Neuronal stem cell (in vitro differentiated cells): ENCODE results near the gene P4HA2.

ENCODE experiments used
- DNase-seq: peaks from one replicate; pipeline ENCODE4 v3.0.0-alpha.2; 2013; ENCODE audit warnings: low spot score
- H2AFZ ChIP-seq: one replicate; pipeline ENCODE4 v1.6.1; 2013; ENCODE audit warnings: mild to moderate bottlenecking, low read length, inconsistent platforms
- H2AK5ac ChIP-seq: 2 replicates; pipeline ENCODE4 v1.6.1; 2013; ENCODE audit warnings: low read depth, mild to moderate bottlenecking, inconsistent platforms, low read length, moderate library complexity, mixed read lengths
- H2BK120ac ChIP-seq: 2 replicates; pipeline ENCODE4 v1.6.1; 2013; ENCODE audit warnings: low read depth, mild to moderate bottlenecking, inconsistent platforms, low read length, moderate library complexity, mixed read lengths
- H2BK12ac ChIP-seq: one replicate; pipeline ENCODE4 v1.6.1; 2013; ENCODE audit warnings: low read length, inconsistent platforms
- H2BK15ac ChIP-seq: 2 replicates; pipeline ENCODE4 v1.6.1; 2013; ENCODE audit warnings: mild to moderate bottlenecking, low read length, inconsistent platforms, mixed read lengths
- H2BK5ac ChIP-seq: one replicate; pipeline ENCODE4 v1.6.1; 2013; ENCODE audit warnings: inconsistent platforms, mild to moderate bottlenecking, low read length, moderate library complexity
- H3K14ac ChIP-seq: one replicate; pipeline ENCODE4 v1.6.1; 2013; ENCODE audit warnings: low read length, inconsistent platforms
- H3K18ac ChIP-seq: 2 replicates; pipeline ENCODE4 v1.6.1; 2013; ENCODE audit warnings: low read length, inconsistent platforms
- H3K23ac ChIP-seq: 2 replicates; pipeline ENCODE4 v1.6.1; 2013; ENCODE audit warnings: low read depth, mild to moderate bottlenecking, mixed read lengths, low read length, inconsistent platforms; ENCODE audit not compliant: poor library complexity
- H3K27ac ChIP-seq: replicated peaks from 3 replicates; pipeline ENCODE4 v1.5.1; 2013; ENCODE audit warnings: low read length, inconsistent platforms
- H3K27me3 ChIP-seq, 3 experiments: 2 replicates each; pipeline ENCODE4 v1.6.1; 2013; ENCODE audit warnings: low read length in 3 of 3, mild to moderate bottlenecking in 2 of 3, inconsistent platforms in 1 of 3, low read depth in 1 of 3, mixed read lengths in 1 of 3, moderate library complexity in 1 of 3; ENCODE audit not compliant: control insufficient read depth in 3 of 3, insufficient read depth in 3 of 3
- H3K36me3 ChIP-seq, 2 donors: replicated peaks in 1 of 2; 2 replicates each; pipeline ENCODE4 v1.6.1; 2013; ENCODE audit warnings: low read length in 2 of 2; ENCODE audit not compliant: control insufficient read depth in 2 of 2, insufficient read depth in 2 of 2
- H3K4ac ChIP-seq: 2 replicates; pipeline ENCODE4 v1.6.1; 2013; ENCODE audit warnings: inconsistent platforms, mild to moderate bottlenecking, low read length, moderate library complexity
- H3K4me1 ChIP-seq, 2 donors: 1 replicate in 1 of 2; 2 replicates in 1 of 2; pipeline ENCODE4 v1.6.1; 2013; ENCODE audit warnings: low read length in 2 of 2, low read depth in 1 of 2; ENCODE audit not compliant: control insufficient read depth in 2 of 2, insufficient read depth in 1 of 2
- H3K4me2 ChIP-seq: one replicate; pipeline ENCODE4 v1.6.1; 2013; ENCODE audit warnings: mild to moderate bottlenecking, low read length, inconsistent platforms; ENCODE audit not compliant: insufficient read depth, poor library complexity, severe bottlenecking
- H3K4me3 ChIP-seq, 2 donors: 2 replicates each; pipeline ENCODE4 v1.5.1; 2013; ENCODE audit warnings: low read length in 2 of 2, mild to moderate bottlenecking in 2 of 2, inconsistent platforms in 1 of 2, moderate library complexity in 1 of 2
- H3K79me1 ChIP-seq: one replicate; pipeline ENCODE4 v1.6.1; 2013; ENCODE audit warnings: low read depth, mild to moderate bottlenecking, inconsistent platforms, low read length, moderate library complexity
- H3K9ac ChIP-seq: one replicate; pipeline ENCODE4 v1.6.1; 2013; ENCODE audit warnings: mild to moderate bottlenecking, low read depth, low read length, inconsistent platforms; ENCODE audit not compliant: poor library complexity
- H3K9me3 ChIP-seq, 2 donors: replicated peaks in 1 of 2; 2 replicates each; pipeline versions ENCODE3 to v1.6.1; 2013; ENCODE audit warnings: low read length in 2 of 2, mild to moderate bottlenecking in 2 of 2, inconsistent platforms in 1 of 2, low read depth in 1 of 2, mixed read lengths in 1 of 2, moderate library complexity in 1 of 2; ENCODE audit not compliant: control insufficient read depth in 2 of 2, insufficient read depth in 1 of 2
- H4K8ac ChIP-seq: one replicate; pipeline ENCODE4 v1.6.1; 2013; ENCODE audit warnings: low read depth, mild to moderate bottlenecking, inconsistent platforms, low read length, moderate library complexity
- H4K91ac ChIP-seq: one replicate; pipeline ENCODE4 v1.6.1; 2013; ENCODE audit warnings: low read length, low read depth, mild to moderate bottlenecking, inconsistent platforms; ENCODE audit not compliant: poor library complexity
- WGBS, 2 donors: extraction: QIAGEN DNeasy Blood & Tissue Kit; methylation state at CpG; one replicate each; pipeline ENCODE4 v1.1.7; 2013; ENCODE audit warnings: missing lambda C conversion rate in 2 of 2, mixed read lengths in 1 of 2; ENCODE audit not compliant: insufficient read length in 2 of 2, insufficient replicate concordance in 1 of 2; ENCODE audit errors: extremely low coverage in 2 of 2; 5-methylcytosine and 5-hydroxymethylcytosine counted together

P4HA2 gene

GRCh38 chr5:132268769-132269551, 41.3 kb upstream of the P4HA2 start:
- no peaks in the 10 kb centered on the region for H3K27me3 ChIP-seq
- H4K8ac ChIP-seq, result no peak overlapping the region
- H3K4me2 ChIP-seq, result no peak overlapping the region
- peak overlapping the region; percentile 73 for H3K18ac ChIP-seq
- H3K9me3 ChIP-seq, result no peaks in the 10 kb centered on the region
- no peak overlapping the region for H3K14ac ChIP-seq
- WGBS, 2 donors, result no CpG with 5 or more reads among the region's 8 CpGs
- peak overlapping the region; percentile 39 for H2BK120ac ChIP-seq
- H2BK5ac ChIP-seq, result peak overlapping the region; percentile 70
- no peak overlapping the region for H4K91ac ChIP-seq
- no peak overlapping the region for H2BK12ac ChIP-seq
- H2BK15ac ChIP-seq, result peak overlapping the region; percentile 52
- no peak overlapping the region for H3K4ac ChIP-seq
- no peak overlapping the region for H3K23ac ChIP-seq
- H3K79me1 ChIP-seq, result no peaks in the 10 kb centered on the region
- H2AK5ac ChIP-seq, result peak overlapping the region; percentile 47
- H3K9ac ChIP-seq, result no peak overlapping the region
- peak overlapping the region; percentile 59 for H2AFZ ChIP-seq
- no peak overlapping the region for H3K27ac ChIP-seq
- peaks cover 0 to 7% of the 10 kb centered on the region in 2 donors for H3K36me3 ChIP-seq
- no peak for DNase-seq
- H3K4me3 ChIP-seq, result no peak overlapping the region
- peaks cover 4 to 30% of the 10 kb centered on the region in 2 donors for H3K4me1 ChIP-seq

- Histone ChIP-seq H3K9ac (no peak overlapping the region), H3K23ac (no peak overlapping the region), H3K4ac (peak overlapping the region; percentile 71), H2BK120ac (no peak overlapping the region), H3K27me3 (no peaks in the 10 kb centered on the region), H3K14ac (peak overlapping the region; percentile 50), H2BK5ac (peak overlapping the region; percentile 70), H3K4me1 (peaks cover 4 to 31% of the 10 kb centered on the region in 2 donors), H4K91ac (no peak overlapping the region), H2BK12ac (peak overlapping the region; percentile 76), H4K8ac (no peak overlapping the region), H3K4me3 (no peak overlapping the region), H2AK5ac (peak overlapping the region; percentile 72), H3K9me3 (no peaks in the 10 kb centered on the region), H3K4me2 (no peak overlapping the region), H3K18ac (peak overlapping the region; percentile 73), H2BK15ac (peak overlapping the region; percentile 1), H3K79me1 (no peaks in the 10 kb centered on the region), H3K36me3 (peaks cover 0 to 7% of the 10 kb centered on the region in 2 donors), H2AFZ (no peak overlapping the region), H3K27ac (no peak overlapping the region)
- DNase-seq, result no peak
- no CpG with 5 or more reads among the region's 6 CpGs for WGBS, 2 donors
These were observed 40.5 kb upstream of the P4HA2 start for GRCh38 chr5:132267931-132268768.

GRCh38 chr5:132267166-132267739, 39.6 kb upstream of the P4HA2 start:
- H2AFZ ChIP-seq, result no peak overlapping the region
- no peak overlapping the region for H3K4me2 ChIP-seq
- H3K4me1 ChIP-seq, result peaks cover 4 to 31% of the 10 kb centered on the region in 2 donors
- H2BK5ac ChIP-seq, result no peak overlapping the region
- no peak overlapping the region for H3K23ac ChIP-seq
- H3K36me3 ChIP-seq, result peaks cover 0 to 8% of the 10 kb centered on the region in 2 donors
- H3K4ac ChIP-seq, result no peak overlapping the region
- H3K9me3 ChIP-seq, result no peaks in the 10 kb centered on the region
- no peak overlapping the region for H4K8ac ChIP-seq
- no peak overlapping the region for H3K4me3 ChIP-seq
- H3K9ac ChIP-seq, result no peak overlapping the region
- no peak overlapping the region for H3K27ac ChIP-seq
- H2BK120ac ChIP-seq, result no peak overlapping the region
- peak overlapping the region; percentile 42 for H3K18ac ChIP-seq
- no peaks in the 10 kb centered on the region for H3K27me3 ChIP-seq
- H2AK5ac ChIP-seq, result no peak overlapping the region
- no peak for DNase-seq
- no peaks in the 10 kb centered on the region for H3K79me1 ChIP-seq
- no peak overlapping the region for H2BK12ac ChIP-seq
- no peak overlapping the region for H2BK15ac ChIP-seq
- no peak overlapping the region for H4K91ac ChIP-seq
- H3K14ac ChIP-seq, result peak overlapping the region; percentile 50

- Histone ChIP-seq H3K9ac (no peak overlapping the region), H2BK120ac (no peak overlapping the region), H3K27ac (no peak overlapping the region), H3K79me1 (no peaks in the 10 kb centered on the region), H2BK15ac (no peak overlapping the region), H3K9me3 (no peaks in the 10 kb centered on the region), H3K4me1 (peaks cover 4 to 31% of the 10 kb centered on the region in 2 donors), H3K23ac (no peak overlapping the region), H3K4me2 (no peak overlapping the region), H2AFZ (no peak overlapping the region), H2BK12ac (no peak overlapping the region), H4K8ac (no peak overlapping the region), H3K27me3 (no peaks in the 10 kb centered on the region), H3K4ac (no peak overlapping the region), H3K36me3 (peaks cover 0 to 9% of the 10 kb centered on the region in 2 donors), H2AK5ac (no peak overlapping the region), H2BK5ac (no peak overlapping the region), H3K18ac (no peak overlapping the region), H3K14ac (no peak overlapping the region), H4K91ac (no peak overlapping the region), H3K4me3 (no peak overlapping the region)
- DNase-seq, result no peak
- WGBS, 2 donors, result no CpG with 5 or more reads among the region's 1 CpG
These were observed 39.1 kb upstream of the P4HA2 start for GRCh38 chr5:132266836-132267160.
